GM18867 (cell line): ENCODE results near the gene CATSPERZ.

Experiments
- ATAC-seq: cut with Tn5 transposase; IDR thresholded peaks from one replicate; pipeline ENCODE4 v1.9.1; 2021; ENCODE audit warnings: mild to moderate bottlenecking, moderate library complexity; ENCODE audit not compliant: unreplicated experiment

Gene CATSPERZ

GRCh38 chr11:64263947-64264317 lies 36.2 kb upstream of the CATSPERZ start:
- no peak for ATAC-seq

- ATAC-seq, result no peak
Observed at GRCh38 chr11:64264371-64264852, 35.7 kb upstream of the CATSPERZ start.

DNA sequence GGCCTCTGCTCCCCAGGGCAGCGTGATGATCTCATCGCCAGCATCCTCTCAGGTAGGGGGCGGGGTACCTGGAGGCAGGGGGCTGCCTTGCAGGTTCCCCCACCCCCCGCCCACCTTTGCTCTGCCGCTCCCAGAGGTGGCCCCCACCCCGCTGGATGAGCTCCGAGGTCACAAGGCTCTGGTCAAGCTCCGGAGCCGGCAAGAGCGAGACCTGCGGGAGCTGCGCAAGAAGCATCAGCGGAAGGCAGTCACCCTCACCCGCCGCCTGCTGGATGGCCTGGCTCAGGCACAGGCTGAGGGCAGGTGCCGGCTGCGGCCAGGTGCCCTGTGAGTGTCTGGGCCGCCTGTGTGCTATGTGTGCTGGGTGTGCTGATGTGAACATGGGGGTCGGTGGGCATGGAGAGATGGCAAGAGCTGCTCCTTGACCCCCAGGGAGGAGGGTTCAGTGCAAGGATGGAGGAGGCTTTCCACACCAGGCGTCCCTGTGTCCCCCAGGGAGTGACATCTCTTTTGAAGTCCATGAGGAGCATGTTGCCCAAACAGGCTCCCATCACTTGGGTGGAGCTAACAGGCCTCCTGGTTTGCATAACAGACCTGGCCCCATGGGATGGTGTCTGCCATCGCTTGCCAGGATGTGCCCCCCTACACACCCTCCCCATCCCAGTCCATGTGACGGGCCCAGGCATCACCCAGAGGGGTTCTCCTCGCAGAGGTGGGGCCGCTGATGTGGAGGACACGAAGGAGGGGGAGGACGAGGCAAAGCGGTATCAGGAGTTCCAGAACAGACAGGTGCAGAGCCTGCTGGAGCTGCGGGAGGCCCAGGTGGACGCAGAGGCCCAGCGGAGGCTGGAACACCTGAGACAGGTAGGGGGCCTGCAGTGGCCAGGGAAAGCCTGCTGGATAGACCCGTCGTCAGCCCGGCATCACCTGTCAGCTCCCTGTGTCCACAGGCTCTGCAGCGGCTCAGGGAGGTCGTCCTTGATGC lies 34.7 kb upstream of the CATSPERZ start:
- no peak for ATAC-seq

- no peak for ATAC-seq
Observed at GRCh38 chr11:64266339-64266738, 33.8 kb upstream of the CATSPERZ start.

DNA sequence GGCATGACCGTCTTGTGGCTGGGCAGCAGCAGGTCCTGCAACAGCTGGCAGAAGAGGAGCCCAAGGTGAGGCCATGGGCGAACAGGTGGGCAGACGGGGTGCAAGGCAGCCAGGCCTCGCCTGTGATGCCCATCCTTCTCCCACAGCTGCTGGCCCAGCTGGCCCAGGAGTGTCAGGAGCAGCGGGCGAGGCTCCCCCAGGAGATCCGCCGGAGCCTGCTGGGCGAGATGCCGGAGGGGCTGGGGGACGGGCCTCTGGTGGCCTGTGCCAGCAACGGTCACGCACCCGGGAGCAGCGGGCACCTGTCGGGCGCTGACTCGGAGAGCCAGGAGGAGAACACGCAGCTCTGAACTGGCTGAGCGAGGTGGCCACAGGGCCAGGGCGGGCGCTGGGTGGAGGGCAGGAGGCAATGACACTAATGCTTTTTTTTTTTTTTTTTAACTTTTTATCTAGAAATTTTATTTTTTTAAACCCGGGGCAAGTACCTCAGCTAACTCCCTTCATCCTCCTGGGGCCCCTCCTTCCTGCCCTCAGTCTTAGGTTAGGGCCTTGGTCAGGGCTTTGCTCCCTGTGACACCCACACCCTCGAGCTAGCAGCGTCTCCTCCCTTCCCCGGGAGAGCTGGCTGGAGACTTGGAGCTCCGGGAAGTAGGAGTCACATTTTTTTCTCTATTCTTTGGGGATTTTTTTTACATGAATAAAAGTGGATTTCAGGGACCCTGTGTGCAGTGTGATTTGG lies 32.8 kb upstream of the CATSPERZ start:
- no peak for ATAC-seq

GRCh38 chr11:64268025-64268892 lies 31.9 kb upstream of the CATSPERZ start:
- no peak for ATAC-seq

- ATAC-seq, result no peak
Observed at GRCh38 chr11:64268893-64269539, 31.1 kb upstream of the CATSPERZ start.

GRCh38 chr11:64269540-64270220 lies 30.5 kb upstream of the CATSPERZ start:
- ATAC-seq, result peak; percentile 69

- no peak for ATAC-seq
Observed at GRCh38 chr11:64275031-64275800, 24.9 kb upstream of the CATSPERZ start.

- no peak for ATAC-seq
Observed at GRCh38 chr11:64275841-64276240, 24.3 kb upstream of the CATSPERZ start.

DNA sequence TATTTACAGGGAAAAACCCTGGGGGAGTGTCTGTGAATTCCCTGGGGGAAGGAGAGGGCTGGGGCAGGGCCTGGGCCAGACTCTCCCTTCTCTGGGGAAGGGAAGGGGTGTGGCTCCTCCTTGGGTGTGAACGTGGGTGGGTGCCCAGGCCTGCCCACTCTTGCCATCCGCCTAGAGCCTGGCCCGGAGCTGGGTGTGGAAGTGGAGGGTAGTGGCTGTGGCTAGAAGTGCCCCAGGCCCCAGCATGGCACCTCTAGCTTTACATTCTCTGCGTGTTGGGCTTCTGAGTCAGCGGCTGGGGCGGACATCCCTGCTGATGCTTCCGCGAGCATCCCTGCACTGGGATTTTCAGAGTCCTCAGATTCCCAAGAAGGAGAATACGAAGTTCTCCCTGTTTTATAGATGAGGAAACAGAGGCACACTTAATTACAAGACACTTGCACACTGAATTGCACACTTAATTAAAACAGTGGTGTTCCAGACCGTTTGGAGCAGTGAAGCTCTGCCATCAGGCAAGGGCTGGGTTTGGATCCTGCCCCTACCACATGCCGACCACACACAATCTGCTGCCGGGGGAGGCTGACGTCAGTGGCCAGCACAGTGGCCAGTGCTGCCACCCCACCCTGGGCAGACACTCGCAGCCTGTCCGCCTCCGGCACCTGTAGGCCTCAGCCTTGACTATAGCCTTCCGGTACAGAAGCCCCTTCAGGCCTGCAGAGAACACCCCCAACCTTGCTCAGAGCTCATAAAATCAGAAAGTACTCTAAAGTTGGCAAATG lies 23.3 kb upstream of the CATSPERZ start:
- ATAC-seq, result no peak

GRCh38 chr11:64278576-64279190 lies 21.5 kb upstream of the CATSPERZ start:
- no peak for ATAC-seq

GRCh38 chr11:64281957-64282770 lies 18.0 kb upstream of the CATSPERZ start:
- no peak for ATAC-seq

GRCh38 chr11:64283092-64283491 lies 17.1 kb upstream of the CATSPERZ start:
- ATAC-seq, result no peak

GRCh38 chr11:64284048-64284961 lies 15.9 kb upstream of the CATSPERZ start, which contains the start of gene BAD:
TSS of gene BAD (minus strand) at chr11:64284665. CDS start at chr11:64284368, 297 bp downstream.
- peak; percentile 71 for ATAC-seq
